GM10248 (cell line): ENCODE results near the gene ZNF653.

ENCODE experiments used
- CTCF ChIA-PET: fragments of 300-600 bp; sonication (Branson Sonifier 250); formaldehyde crosslinking; extraction: SDS; loops from one replicate; lab custom pipeline; 2021; ENCODE audit warnings: antibody characterized with exemption; lab: Yijun Ruan, JAX
- POLR2A ChIA-PET: fragments of 350-650 bp; sonication (Branson Sonifier 250); formaldehyde crosslinking; extraction: SDS; loops from one replicate; lab custom pipeline; 2020; ENCODE audit warnings: antibody characterized with exemption; lab: Yijun Ruan, JAX
- DNase-seq: peaks from one replicate; pipeline ENCODE4 v3.0.0; 2012; ENCODE audit errors: extremely low spot score
- CTCF ChIP-seq: IDR thresholded peaks from 2 replicates; pipeline ENCODE4 v1.5.1; 2012; ENCODE audit warnings: mild to moderate bottlenecking, low read depth; ENCODE audit errors: extremely low read depth, missing control alignments, control extremely low read depth

The ZNF653 gene

GRCh38 chr19:11495885-11496284 is 9.8 kb downstream of the ZNF653 start:
- TF ChIP-seq CTCF, result no peak
- POLR2A ChIA-PET, result no interaction called here

GRCh38 chr19:11495481-11495880 is 10.2 kb downstream of the ZNF653 start:
- POLR2A ChIA-PET, result interaction anchor here (1.0 kb wide), 1 partner anchor 91 kb away, joined by 3 read pairs; no protein-coding TSS in a partner anchor
- CTCF ChIA-PET, result interaction anchor here (1.0 to 2.2 kb wide), 5 partner anchors 10 to 118 kb away, joined by 4 to 8 read pairs (median 5); no protein-coding TSS in a partner anchor
- no peak for DNase-seq
- TF ChIP-seq CTCF, result no peak

More at GRCh38 chr19:11495885-11496284, 9.8 kb downstream of the ZNF653 start:
- CTCF ChIA-PET, result interaction anchor here (0.9 to 2.2 kb wide), 6 partner anchors 11 to 202 kb away, joined by 3 to 8 read pairs (median 4); no protein-coding TSS in a partner anchor
- DNase-seq, result no peak

GRCh38 chr19:11494634-11495285 is 10.9 kb downstream of the ZNF653 start:
- CTCF ChIA-PET, result interaction anchor here (0.9 to 4.9 kb wide), 7 partner anchors 10 to 97 kb away, joined by 3 to 24 read pairs (median 5); no protein-coding TSS in a partner anchor
- POLR2A ChIA-PET, result interaction anchor here (1.0 kb wide), 1 partner anchor 92 kb away, joined by 3 read pairs; no protein-coding TSS in a partner anchor
- no peak for TF ChIP-seq CTCF
- DNase-seq, result no peak

- ChIA-PET CTCF (interaction anchor here (1.5 kb wide), 1 partner anchor 15 kb away, joined by 4 read pairs; no protein-coding TSS in a partner anchor), POLR2A (no interaction called here)
- no peak for DNase-seq
- no peak for TF ChIP-seq CTCF
Observed at GRCh38 chr19:11489378-11489777, 16.3 kb downstream of the ZNF653 start.

- no peak for TF ChIP-seq CTCF
- ChIA-PET POLR2A (no interaction called here), CTCF (interaction anchor here (2.2 kb wide), 1 partner anchor 104 kb away, joined by 6 read pairs; no protein-coding TSS in a partner anchor)
- no peak for DNase-seq
Observed at GRCh38 chr19:11486661-11487503, 18.8 kb downstream of the ZNF653 start.

GRCh38 chr19:11485245-11485837 is 20.3 kb downstream of the ZNF653 start:
- ChIA-PET POLR2A (interaction anchor here (0.5 to 0.6 kb wide), 2 partner anchors 22 to 29 kb away, joined by 3 to 4 read pairs; no protein-coding TSS in a partner anchor), CTCF (interaction anchor here (0.9 to 3.9 kb wide), 7 partner anchors 10 to 194 kb away, joined by 3 to 20 read pairs (median 5); no protein-coding TSS in a partner anchor)
- TF ChIP-seq CTCF, result no peak
- no peak for DNase-seq
